Smooth muscle cell (in vitro differentiated cells): ENCODE results near the gene NOL9. TPM values are rescaled to one million over a fixed set of nuclear protein-coding genes. Genes with fewer than 3 reads are reported as not detected.

Experiments used
- DNase-seq: peaks from one replicate; lab custom pipeline; 2025; ENCODE audit not compliant: unreplicated experiment; lab: John Stamatoyannopoulos, UW
- H2AFZ ChIP-seq: fragments of 200-600 bp; sonication (generic); 2 replicates; pipeline ENCODE4 v1.6.0; 2016; ENCODE audit warnings: antibody characterized with exemption, low read depth, mild to moderate bottlenecking
- H3F3A ChIP-seq: fragments of 200-600 bp; sonication (generic); 2 replicates; pipeline ENCODE4 v1.6.0; 2017; ENCODE audit warnings: antibody characterized with exemption, low read depth
- H3K27ac ChIP-seq: fragments of 200-600 bp; sonication (generic); 2 replicates; pipeline ENCODE4 v1.5.1; 2016; ENCODE audit warnings: low read depth, mild to moderate bottlenecking
- H3K27me3 ChIP-seq: fragments of 200-600 bp; sonication (generic); 2 replicates; pipeline ENCODE4 v1.6.1; 2016; ENCODE audit warnings: low read depth, mild to moderate bottlenecking
- H3K36me3 ChIP-seq: fragments of 200-600 bp; sonication (generic); 2 replicates; pipeline ENCODE4 v1.5.1; 2016; ENCODE audit warnings: low read depth
- H3K4me1 ChIP-seq: fragments of 200-600 bp; sonication (generic); 2 replicates; pipeline ENCODE4 v1.5.1; 2016; ENCODE audit warnings: low read depth
- H3K4me2 ChIP-seq: fragments of 200-600 bp; sonication (generic); 2 replicates; pipeline ENCODE4 v1.6.0; 2016; ENCODE audit warnings: mild to moderate bottlenecking
- H3K4me3 ChIP-seq: fragments of 200-600 bp; sonication (generic); 2 replicates; pipeline ENCODE4 v1.5.1; 2016; ENCODE audit warnings: mild to moderate bottlenecking
- H3K79me2 ChIP-seq: fragments of 200-600 bp; sonication (generic); 2 replicates; pipeline ENCODE4 v1.6.0; 2016; ENCODE audit warnings: low read depth, mild to moderate bottlenecking
- H3K9ac ChIP-seq: fragments of 200-600 bp; sonication (generic); 2 replicates; pipeline ENCODE4 v1.6.0; 2016; ENCODE audit warnings: low read depth
- H3K9me3 ChIP-seq: fragments of 200-600 bp; sonication (generic); replicated peaks from 2 replicates; pipeline ENCODE4 v1.5.1; 2016; ENCODE audit warnings: low read depth
- H4K20me1 ChIP-seq: fragments of 200-600 bp; sonication (generic); 2 replicates; pipeline ENCODE4 v1.6.0; 2016; ENCODE audit warnings: low read depth
- WGBS: methylation state at CpG from one replicate; pipeline ENCODE4 v1.1.7; 2016; ENCODE audit warnings: low lambda C conversion rate; 5-methylcytosine and 5-hydroxymethylcytosine counted together
- polyA plus RNA-seq: library from polyadenylated mRNA; unstranded; fragments of >200 nt; fragmentation: Nextera tagmentation; extraction: Ambion mirVana; gene quantifications from 2 replicates; pipeline ENCODE4 v1.2.1, GENCODE V29; 2016
- total RNA-seq: library from RNA; depleted of rRNA; stranded (reverse); fragments of >200 nt; gene quantifications from 2 replicates; pipeline ENCODE4 v1.2.3, GENCODE V29; 2014
- TF ChIP-seq, protein P1 (sequence below): fragments of 200-600 bp; sonication (generic); IDR thresholded peaks from 2 replicates; pipeline ENCODE4 v1.5.1; 2017; ENCODE audit warnings: borderline replicate concordance, mild to moderate bottlenecking, antibody characterized with exemption; ENCODE audit not compliant: insufficient read depth, poor library complexity, severe bottlenecking

NOL9 gene
- total and polyA plus RNA-seq, 2 experiments from 2014 or later = 8.1 to 12.0 TPM

DNA sequence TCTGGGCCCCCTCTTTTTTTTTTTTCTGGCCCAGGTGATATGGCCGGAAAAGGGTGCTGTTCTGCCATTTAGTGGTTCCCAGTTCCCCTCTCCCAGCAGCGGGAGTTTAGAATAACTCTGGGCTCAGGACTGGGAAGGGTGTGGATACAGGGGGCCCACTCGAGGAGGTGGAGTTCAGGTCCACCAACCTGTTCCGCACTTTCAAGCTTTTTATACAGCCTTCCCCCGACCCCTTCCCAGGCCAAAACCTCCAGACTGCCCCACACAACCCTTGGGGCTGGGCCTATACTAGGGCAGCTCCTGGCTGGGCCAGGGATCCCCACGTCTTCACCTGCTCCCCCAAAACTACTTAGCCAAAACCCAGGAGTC is 63.2 kb downstream of the NOL9 start:
- H2AFZ ChIP-seq = peak overlapping the region; percentile 96

DNA sequence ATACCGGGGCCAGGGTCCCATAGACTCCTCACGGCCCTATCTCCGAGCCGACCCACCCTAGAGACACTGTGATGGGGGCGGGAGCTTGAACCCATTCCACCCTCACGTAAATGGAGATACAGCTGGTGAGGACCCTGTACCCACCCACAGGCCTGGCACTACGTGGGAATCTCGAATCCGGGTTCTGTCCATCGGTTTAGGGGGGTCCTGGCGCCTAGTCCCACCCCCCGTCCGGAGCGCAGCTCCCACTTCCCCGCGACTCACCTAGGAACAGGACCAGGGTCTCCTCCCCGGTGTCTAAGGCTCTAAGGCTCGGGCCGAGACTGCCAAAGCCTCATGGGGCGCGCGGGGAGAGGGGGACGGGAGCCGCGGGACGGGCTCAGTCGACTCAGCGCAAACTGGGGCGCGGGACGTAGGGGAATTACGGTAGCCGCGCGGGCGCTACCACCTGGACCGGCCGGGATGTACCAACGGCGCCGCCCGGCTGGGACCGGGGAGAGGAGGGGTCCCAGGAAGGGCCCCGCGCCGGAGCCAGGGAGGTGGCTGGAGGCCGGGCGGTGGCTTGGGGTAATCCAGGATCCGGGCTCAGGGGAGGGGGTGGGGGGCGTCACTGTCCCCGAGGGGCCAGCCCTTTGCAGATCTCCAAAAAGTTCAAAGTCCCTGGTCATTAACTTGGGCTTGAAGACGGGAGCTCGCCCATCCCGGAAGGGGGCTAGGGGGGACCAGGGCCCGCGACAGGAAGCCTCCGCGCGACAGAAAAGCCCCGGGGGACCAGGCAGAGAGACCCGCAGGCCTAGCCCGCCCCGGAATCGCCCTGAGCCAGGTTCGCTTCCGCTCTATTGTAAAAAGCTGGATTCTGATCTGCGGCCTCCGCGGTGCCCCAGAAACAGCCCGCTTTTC is 63.9 kb downstream of the NOL9 start:
- Histone ChIP-seq H3F3A (peaks cover 8% of the 10 kb centered on the region), H3K27ac (peak overlapping the region; percentile 64), H3K4me2 (peak overlapping the region; percentile 100), H3K36me3 (no peaks in the 10 kb centered on the region), H3K27me3 (peaks cover 7% of the 10 kb centered on the region), H2AFZ (peak overlapping the region; percentile 96), H4K20me1 (peaks cover 15% of the 10 kb centered on the region), H3K79me2 (no peaks in the 10 kb centered on the region), H3K9ac (peak overlapping the region; percentile 74), H3K9me3 (no peaks in the 10 kb centered on the region), H3K4me3 (peak overlapping the region; percentile 68), H3K4me1 (peaks cover 7% of the 10 kb centered on the region)
- 2% methylated on average over 47 of the region's 70 CpGs for WGBS
- no peak for DNase-seq
- TF ChIP-seq, protein P1, sequence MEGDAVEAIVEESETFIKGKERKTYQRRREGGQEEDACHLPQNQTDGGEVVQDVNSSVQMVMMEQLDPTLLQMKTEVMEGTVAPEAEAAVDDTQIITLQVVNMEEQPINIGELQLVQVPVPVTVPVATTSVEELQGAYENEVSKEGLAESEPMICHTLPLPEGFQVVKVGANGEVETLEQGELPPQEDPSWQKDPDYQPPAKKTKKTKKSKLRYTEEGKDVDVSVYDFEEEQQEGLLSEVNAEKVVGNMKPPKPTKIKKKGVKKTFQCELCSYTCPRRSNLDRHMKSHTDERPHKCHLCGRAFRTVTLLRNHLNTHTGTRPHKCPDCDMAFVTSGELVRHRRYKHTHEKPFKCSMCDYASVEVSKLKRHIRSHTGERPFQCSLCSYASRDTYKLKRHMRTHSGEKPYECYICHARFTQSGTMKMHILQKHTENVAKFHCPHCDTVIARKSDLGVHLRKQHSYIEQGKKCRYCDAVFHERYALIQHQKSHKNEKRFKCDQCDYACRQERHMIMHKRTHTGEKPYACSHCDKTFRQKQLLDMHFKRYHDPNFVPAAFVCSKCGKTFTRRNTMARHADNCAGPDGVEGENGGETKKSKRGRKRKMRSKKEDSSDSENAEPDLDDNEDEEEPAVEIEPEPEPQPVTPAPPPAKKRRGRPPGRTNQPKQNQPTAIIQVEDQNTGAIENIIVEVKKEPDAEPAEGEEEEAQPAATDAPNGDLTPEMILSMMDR = no peak

More for the DNA sequence above, 63.2 kb downstream of the NOL9 start:
- TF ChIP-seq, protein P1 = no peak
- Histone ChIP-seq H3K36me3 (no peaks in the 10 kb centered on the region), H3K4me2 (peak overlapping the region; percentile 100), H3F3A (peaks cover 8% of the 10 kb centered on the region), H3K79me2 (no peaks in the 10 kb centered on the region), H3K9me3 (no peaks in the 10 kb centered on the region), H3K4me1 (peaks cover 3% of the 10 kb centered on the region), H3K9ac (peak overlapping the region; percentile 74), H3K27ac (peak overlapping the region; percentile 64), H3K27me3 (peaks cover 3% of the 10 kb centered on the region), H4K20me1 (peaks cover 10% of the 10 kb centered on the region), H3K4me3 (peak overlapping the region; percentile 68)
- no peak for DNase-seq
- 19% methylated on average over 6 of the region's 6 CpGs for whole genome bisulfite sequencing

DNA sequence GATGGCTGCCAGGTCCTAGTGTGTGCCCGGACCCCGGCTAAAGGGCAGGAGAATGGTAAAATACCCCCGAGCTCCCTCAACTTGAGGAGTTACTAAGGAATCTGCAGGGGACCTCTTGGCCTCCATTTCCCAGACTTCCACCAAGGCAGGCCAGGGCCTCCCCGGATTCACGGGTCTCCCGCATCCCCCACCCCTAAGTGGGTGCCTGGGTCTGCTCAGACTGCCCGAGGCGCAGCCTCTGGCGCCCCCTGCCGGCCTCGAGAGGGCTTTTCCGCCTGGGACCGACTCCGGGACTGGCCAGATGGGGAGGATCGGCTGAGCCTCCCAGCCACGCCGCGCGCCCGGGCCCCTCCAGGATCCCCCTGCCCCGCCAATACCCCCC is 64.5 kb downstream of the NOL9 start:
- Histone ChIP-seq H3K27me3 (peaks cover 10% of the 10 kb centered on the region), H3F3A (peaks cover 8% of the 10 kb centered on the region), H3K79me2 (peaks cover 2% of the 10 kb centered on the region), H3K27ac (no peak overlapping the region), H2AFZ (peak overlapping the region; percentile 96), H3K9ac (peak overlapping the region; percentile 74), H3K9me3 (no peaks in the 10 kb centered on the region), H3K36me3 (no peaks in the 10 kb centered on the region), H4K20me1 (peaks cover 15% of the 10 kb centered on the region), H3K4me2 (peak overlapping the region; percentile 100), H3K4me1 (peaks cover 8% of the 10 kb centered on the region), H3K4me3 (peak overlapping the region; percentile 68)
- TF ChIP-seq, protein P1 = peak; percentile 92
- 22% methylated on average over 11 of the region's 21 CpGs for WGBS
- peak; percentile 30 for DNase-seq
